Activated naive CD4-positive, alpha-beta T cell treated with anti-CD3 and anti-CD28 coated beads, Interleukin-2, amount 10 ng/mL, durations not matched to agents 5 hours and 36 hours (primary cell): ENCODE measurements around the gene TEX38. TPM values are rescaled to one million over a fixed set of nuclear protein-coding genes. Genes with fewer than 3 reads are reported as not detected.

Experiments
- total RNA-seq, 2 experiments: library from RNA; stranded (reverse); gene quantifications; one replicate each; pipeline ENCODE4 v1.2.3, GENCODE V29; 2021

TEX38 gene
- not detected for total RNA-seq

DNA sequence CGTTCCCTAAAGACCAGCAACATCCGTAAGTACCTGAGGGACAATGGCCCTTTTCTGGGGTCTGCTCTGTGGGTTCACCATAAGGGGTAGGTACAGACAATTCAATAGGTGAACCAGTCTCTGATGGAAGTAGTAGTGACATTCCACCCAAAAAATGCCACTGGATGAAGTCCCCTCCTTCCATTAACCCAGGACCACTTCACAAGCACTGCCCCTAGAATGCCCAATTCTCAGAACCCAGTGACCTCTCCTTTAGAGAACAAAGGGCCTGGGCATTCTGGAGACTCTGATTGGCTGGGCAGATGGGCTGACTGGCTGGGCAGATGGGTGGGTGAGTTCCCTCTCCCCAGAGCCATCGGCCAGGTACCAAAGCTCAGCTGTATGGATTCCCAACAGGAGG lies at the start of gene TEX38:
Gene TEX38, plus strand, starts transcription at position 301 of the 400 bp plus-strand sequence. Its CDS starts 81 bp downstream, at position 382.

GRCh38 chr1:46667782-46668760 lies 3.6 kb upstream of the TEX38 start, which contains the start of gene ATPAF1:
Gene ATPAF1 (minus strand): TSS chr1:46668364. CDS start chr1:46668322, 42 bp downstream.

DNA sequence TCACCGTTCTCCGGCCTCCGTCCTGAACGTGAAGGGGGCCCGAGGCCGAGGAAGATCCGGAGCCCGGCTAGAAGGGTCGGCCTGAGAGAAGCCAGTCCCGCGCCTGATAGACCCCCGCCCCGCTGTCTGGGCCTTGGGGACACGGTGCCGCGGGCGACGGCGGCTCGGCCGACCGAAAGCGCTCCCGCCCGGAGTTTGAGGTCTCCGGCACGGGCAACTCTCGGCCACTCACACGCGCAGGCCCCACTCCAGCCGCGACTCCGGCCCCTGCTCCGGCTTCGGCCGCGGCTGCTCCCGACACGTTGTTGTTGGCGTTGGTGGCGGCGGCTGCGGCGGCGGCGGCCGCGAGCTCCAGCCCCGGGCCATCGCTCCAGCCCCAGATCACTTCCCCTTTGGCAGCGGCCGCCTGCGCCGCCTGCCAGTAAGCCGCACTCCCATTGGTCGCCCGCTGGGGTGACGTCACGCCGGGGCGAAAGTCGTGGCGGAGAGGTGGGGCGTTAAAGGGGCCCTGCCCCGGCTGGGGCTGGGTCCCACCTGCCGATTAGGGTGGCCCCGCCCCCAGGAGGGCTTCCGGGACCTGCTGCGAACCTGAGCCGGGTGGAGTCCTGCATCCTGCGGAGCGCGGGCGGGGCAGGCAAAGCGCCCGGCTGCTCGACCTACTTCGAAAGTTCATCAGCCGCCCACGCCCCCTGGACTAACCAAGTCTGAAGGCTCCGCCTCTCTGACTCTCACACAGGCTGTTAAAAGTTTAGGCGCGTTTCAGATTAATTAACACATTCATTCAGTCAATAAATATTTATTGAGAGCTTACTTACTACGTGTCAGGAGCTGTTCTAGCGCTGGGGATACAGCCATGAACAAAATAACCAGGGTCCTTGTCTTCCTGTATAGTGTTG lies 47.3 kb downstream of the TEX38 start, which contains the start of gene EFCAB14:
Gene EFCAB14, minus strand, starts transcription at position 388 of the 896 bp plus-strand sequence. CDS start 1,027 bp downstream, outside the sequence.

Other genes starting within 250 kb of the TEX38 start
- gene DMBX1, start 182.0 kb upstream of the TEX38 start, total RNA-seq: under 1 TPM in 1 of 2 experiments, not detected in 1; 0.10 TPM
- not detected for gene KNCN, start 120.2 kb upstream of the TEX38 start, total RNA-seq
- 10 to 100 TPM; 58.9 to 59.6 TPM for gene MKNK1, start 67.6 kb upstream of the TEX38 start, total RNA-seq
- 10 to 100 TPM; 22.3 to 22.4 TPM for gene MOB3C, start 55.0 kb upstream of the TEX38 start, total RNA-seq
- 10 to 100 TPM; 37.2 to 41.3 TPM for gene ATPAF1, start 3.5 kb upstream of the TEX38 start, total RNA-seq
- gene EFCAB14, start 47.3 kb downstream of the TEX38 start, total RNA-seq: 10 to 100 TPM; 79.2 to 80.1 TPM
- gene CYP4B1, start 127.2 kb downstream of the TEX38 start, total RNA-seq: not detected